Activated CD4-positive, CD25-positive, alpha-beta regulatory T cell treated with anti-CD3 and anti-CD28 coated beads, Interleukin-2, amount 50 U/mL, for 16 hours (primary cell): ENCODE data around the gene BCKDK.
"Not testable (repeated sequence)": the region's sequence is repeated elsewhere in the genome, so short reads cannot be mapped to it uniquely, and the experiment has no call there.

Source experiments
- DNase-seq: peaks from one replicate; pipeline ENCODE4 v3.0.0-alpha.2; 2020; ENCODE audit warnings: low read depth, low spot score

BCKDK gene

DNA sequence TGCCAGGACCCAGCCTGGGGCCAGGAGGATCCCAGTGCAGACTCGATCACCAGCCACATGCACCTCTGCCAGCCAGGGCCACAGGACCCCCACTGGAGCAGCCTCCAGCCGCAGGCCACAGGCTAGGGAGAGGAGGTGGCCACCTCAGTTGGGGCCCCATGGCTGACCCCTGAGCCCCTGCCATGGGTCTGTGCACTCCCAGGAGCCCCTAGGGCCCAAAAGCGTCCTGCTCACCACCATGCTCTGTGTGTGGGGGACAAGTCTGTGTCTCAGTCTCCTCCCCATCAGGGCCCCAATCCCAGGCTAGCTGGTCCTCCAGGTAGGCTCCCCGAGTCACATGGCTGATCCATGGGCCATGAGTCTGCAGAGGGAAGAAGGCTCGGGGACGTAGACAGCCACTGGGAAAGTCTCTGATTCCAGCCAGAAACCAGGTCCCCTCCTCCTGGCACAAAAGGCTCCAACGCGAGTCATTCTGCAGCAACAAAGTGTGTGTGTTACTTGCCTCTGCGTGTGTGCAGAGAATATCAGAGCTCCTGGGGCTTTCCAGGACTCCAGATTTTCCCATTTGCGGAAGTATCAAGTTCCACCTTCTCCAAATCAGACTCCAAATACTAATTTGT, 33.4 kb downstream of the BCKDK start:
- DNase-seq = no peak

DNA sequence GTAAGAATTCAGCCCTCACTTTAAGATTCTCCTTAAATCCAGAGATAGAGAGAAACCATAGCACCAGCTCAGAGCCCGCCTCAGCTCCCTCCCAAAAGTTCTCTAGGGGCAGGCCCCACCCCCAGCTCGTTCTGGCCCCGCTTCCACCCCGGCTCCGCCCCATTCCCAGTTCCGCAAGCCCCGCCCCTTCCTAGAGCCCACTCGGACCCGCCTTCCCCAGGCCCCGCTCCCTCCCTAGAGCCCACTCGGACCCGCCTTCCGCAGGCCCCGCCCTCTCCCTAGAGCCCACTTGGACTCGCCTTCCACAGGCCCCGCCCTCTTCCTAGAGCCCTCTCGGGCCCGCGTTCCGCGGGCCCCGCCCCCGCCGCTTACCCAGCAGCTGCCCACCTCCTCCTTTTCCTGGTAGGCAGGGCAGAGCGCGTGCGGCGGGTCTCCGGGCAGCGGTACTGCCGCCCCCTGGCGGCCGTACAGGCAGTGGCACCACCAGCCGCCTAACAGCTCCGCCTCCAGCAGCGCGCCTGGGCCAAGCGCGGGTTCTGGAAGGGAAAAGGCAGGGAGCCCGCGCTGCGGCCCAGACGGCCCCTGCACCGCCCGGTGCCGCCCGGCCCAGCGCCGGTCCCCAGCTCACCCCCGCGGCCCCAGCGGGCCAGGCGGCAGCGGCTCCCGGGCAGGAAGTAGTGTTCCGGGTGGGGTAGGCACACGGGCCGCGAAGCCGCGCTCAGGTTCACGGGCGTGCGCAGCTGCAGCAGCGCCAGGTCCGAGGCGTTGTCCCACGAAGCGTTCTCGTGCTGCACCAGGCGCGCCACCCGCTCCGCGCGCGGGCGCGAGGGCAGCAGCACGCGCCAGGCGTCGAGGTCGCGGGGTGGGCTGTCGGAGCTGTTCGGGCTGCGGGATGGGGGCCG, 34.2 kb downstream of the BCKDK start:
- peak; percentile 89 for DNase-seq

DNA sequence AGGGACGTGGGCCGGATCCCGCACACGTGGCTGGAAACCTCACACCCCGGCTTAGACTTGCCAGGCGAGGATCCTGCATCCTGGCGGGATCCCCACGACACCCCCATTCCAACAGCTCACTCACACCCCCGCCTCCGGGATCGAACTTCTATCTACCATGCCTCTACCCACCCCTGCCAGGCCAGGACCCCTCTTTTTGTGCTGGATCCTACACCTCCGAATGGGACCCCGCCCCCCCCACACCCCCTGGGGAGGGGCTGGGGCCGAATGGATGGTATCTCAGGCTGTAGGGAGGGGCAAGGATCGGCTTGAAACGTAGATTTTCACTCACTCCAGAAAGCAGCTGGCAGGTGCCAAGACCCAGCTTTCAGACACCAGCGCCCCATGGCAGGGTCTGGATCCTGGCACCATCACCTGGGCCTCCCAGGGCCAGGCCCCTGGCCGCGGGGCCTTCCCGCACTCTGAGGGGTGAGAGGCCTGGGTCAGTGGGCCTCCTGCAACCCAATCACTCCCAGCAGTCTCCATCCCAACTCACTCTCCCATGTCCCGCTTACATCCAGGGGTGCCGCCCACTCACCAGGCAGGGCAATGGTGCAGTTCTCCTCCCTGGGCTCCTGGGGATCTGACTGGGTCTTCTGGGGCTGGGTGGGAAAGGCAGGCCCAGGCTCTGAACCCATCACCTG, 35.0 kb downstream of the BCKDK start:
- no peak for DNase-seq

DNA sequence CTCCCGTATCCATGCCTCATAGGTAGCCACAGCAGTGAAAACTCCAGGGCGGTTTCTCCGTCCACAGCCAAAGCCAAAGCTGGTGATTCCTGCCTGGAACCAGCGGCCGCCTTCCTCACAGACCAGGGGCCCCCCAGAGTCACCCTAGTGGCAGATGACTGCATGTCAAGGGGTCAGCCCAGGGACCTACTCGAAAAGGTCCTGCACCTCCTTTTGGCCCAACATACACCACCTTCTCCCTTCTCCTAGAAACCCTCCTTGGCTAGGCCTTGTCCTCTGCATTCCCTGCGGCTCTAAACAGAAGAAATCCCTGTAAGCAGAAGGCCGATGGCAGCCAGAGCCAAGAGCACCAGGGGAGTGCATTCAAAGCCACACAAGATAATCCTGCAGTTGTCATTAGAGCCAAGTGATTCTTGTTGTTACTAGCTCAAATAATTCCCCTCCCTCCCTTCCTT, 35.5 kb downstream of the BCKDK start:
- no peak for DNase-seq

DNA sequence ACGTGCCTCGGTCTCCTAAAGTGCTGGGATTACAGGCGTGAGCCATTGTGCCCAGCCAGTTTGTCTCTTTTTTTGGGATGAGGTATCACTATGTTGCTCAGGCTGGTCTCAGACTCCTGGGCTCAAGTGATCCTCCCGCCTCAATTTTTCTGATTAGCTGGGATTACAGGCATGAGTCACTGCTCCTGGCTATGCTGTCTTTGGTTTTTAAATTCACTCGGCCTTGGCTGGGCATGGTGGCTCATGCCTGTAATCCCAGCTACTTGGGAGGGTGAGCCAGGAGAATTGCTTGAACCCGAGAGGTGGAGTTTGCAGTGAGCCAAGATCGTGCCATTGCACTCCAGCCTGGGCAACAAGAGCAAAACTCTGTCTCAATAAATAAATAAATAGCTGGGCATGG, 36.2 kb downstream of the BCKDK start:
- DNase-seq = not testable (repeated sequence)

DNA sequence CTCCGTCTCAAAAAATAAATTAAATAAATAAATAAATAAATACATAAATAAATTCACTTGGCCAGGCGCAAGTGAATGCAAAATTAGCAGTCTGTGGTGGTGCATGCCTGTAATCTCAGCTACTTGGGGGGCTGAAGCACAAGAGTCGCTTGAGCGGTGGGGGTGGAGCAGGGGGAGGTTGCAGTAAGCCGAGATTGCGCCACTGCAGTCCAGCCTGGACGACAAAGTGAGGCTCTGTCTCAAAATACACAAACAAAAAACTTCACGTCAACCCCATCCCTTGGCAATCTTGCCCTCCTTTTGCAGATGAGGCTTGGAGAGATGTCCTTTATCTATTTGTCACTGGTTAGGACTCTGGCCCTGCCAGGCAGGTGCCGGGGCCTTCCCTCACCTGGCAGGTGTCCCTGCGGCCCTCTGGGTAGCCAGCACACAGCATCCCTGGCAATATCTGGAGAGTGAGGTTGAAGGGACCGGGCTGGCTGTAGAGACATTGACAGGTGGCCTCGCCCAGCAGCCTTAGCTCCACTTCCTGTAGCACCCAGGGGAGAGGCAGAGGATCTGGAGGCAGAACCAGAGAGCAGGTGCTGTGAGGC, 37.3 kb downstream of the BCKDK start:
- no peak for DNase-seq

DNA sequence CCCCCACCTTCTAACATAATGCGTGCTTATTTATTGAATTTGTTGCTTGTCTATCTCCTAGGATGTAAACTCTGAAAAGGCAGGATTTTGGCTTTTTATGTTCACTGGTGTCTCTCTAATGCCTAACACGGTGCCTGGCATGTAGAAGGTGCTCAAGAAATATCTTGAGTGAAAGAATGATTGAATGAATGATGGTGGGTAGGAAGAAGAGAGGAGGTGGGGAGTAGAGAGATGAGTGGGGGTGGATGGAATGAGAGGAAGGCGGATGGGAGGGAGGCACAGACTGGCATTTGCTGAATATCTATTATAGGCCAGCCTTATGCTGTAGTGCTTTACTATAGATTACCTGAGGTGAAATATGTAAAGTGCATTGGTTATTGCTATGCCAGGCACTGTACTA, 39.4 kb downstream of the BCKDK start:
- no peak for DNase-seq

DNA sequence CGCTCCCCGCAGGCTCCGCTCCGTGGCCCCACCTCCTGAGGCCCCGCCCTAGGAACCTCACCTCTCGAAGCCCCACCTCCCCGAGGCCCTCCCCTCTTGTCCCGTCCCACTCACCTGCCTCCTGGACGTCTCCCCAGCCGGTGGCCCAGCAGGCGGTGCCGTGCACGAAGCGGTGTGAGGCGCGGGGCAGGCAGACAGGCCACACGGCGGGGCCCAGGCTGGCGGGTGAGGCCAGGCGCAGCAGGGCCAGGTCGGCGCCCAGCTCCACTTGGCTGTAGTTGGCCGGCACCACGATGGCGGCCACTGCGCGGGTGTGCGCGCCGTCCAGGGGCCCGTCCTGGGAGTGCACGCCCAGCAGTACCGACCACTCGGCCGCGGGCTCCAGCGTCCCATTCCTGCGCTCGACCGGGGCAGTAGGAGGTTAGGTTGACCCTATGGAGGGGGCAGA, 40.1 kb downstream of the BCKDK start:
- no peak for DNase-seq

DNA sequence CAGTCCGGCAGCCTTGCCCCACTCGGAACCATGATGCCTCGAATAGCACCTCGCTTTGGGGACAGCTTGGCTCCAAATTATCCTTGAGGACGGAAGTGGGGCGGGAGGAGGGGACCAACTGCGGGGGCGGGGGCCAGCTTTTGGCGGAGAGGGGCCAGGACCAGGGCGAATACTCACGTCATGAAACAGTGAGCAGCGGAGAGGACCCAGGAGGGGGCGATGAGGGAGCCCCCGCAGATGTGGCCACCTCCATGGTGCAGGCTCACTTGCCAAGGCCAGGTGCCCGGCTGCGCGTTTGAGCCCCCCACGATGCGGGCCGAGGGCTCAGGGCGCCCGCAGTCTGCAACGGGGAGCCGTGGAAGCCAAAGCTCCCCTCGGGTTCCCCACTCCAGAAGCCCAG, 40.7 kb downstream of the BCKDK start:
- no peak for DNase-seq

DNA sequence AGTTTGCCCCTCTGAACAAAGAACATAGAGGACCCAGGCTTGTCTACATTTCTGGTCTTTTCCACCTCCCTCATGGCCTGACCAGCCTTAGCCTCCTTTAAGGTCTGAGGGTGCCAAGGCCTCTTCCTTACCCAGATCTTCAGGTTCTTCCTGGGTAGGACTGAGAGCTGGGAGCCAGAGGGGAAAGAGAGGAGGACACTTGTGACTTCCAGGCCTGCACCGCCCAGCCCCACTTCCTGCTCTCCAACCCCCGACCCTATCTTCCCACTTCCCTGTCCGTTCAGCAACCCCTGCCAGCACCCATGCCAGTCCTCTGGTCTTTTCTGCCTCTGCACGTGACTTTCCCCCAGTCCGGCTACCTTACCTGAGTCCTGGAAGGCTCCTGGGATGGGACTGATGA, 41.1 kb downstream of the BCKDK start:
- DNase-seq = no peak

DNA sequence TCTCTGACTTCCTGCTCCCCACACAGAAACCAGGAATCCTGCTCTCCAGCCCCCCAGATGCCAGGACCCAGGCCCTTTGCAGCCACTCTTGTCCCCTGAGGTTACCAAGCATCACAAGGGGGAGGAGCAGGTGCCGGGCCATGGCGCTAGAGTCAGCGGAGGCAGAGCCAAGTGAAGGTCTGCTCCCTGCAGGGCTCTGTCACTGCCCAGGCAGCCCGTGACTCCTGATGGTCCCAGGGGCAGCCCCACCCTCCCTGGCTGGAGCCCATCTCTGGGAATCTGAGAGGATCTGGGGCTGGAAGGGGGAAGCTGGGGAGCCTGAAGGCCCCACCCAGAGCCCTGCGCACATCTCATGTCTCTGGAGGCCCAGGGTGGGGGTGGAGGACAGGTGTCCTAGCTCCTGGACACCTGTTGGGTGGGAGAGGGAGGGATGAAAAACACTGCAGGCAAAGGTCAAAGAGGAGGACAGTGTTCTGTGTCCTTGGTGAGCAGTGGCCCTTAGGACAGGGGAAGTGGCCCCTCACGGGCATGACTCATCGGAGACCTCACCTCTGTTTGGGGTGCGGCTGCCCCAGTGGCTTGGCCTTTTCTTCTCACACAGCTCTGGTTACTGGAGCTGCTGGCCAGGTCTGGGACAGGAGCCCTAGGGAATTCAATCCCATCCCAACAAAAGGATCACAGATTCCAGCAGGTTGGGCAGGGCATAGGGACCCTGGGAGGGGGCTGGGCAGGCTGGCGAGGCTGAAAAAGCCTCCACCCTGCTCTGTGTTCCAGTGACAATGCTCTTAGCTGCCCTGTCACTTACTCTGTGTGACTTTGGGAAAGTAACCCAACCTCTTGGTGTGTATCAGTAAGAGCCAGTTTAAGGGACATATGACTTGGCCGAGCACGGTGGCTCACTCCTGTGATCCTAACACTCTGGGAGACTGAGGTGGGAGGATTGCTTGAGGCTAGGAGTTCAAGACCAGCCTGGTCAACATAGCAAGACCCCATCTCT, 42.0 kb downstream of the BCKDK start, which contains the start of gene PRSS36:
PRSS36 (minus strand) TSS at position 173 of the 997 bp plus-strand sequence; CDS start at position 142, 31 bp downstream.
- no peak for DNase-seq

DNA sequence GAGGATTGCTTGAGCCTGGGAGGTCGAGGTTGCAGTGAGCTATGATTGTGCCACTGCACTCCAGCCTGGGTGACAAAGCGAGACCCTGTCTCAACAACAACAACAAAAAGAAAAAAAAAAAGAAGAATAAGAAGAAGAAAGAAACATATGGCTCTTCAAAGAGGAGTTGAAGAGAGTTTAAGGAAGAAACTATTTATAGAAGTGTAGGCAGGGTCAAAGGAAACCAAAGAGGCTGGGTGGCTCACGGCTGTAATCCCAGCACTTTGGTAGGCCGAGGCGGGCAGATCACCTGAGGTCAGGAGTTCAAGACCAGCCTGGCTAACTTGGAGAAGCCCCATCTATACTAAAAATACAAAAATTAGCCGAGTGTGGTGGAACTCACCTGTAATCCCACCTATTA, 42.8 kb downstream of the BCKDK start:
- DNase-seq = not testable (repeated sequence)

DNA sequence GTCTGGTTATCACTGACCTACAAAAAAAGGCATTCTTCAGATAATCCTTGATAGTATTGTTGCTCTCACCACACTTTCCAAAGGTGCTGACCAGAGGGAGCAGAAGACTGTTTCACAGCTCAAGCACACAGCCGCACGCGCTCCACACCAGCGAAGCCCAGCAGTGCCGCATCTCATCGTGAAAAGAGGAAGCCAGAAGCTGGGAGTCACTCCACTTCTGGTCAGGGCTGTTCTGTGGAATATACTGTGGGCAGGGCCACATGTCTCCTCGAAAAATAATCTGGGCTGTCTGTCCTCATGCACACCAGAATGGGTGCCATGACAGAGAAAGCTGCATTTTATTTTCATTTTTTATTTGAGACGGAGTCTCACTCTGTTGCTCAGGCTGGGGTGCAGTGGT, 49.0 kb downstream of the BCKDK start:
- DNase-seq = no peak
